RCC 7860 (cell line): Measurements from ENCODE around the gene ANKRD24.
"Not testable (repeated sequence)": the region's sequence is repeated elsewhere in the genome, so short reads cannot be mapped to it uniquely, and the experiment has no call there.

Source experiments
- DNase-seq: peaks from one replicate; pipeline ENCODE4 v3.0.0-alpha.2; 2015; ENCODE audit warnings: low spot score
- FAIRE-seq: peaks from 2 replicates; lab custom pipeline; 2012; peaks lifted over from hg19 to GRCh38; lab: Jason Lieb, UNC

Gene ANKRD24

DNA sequence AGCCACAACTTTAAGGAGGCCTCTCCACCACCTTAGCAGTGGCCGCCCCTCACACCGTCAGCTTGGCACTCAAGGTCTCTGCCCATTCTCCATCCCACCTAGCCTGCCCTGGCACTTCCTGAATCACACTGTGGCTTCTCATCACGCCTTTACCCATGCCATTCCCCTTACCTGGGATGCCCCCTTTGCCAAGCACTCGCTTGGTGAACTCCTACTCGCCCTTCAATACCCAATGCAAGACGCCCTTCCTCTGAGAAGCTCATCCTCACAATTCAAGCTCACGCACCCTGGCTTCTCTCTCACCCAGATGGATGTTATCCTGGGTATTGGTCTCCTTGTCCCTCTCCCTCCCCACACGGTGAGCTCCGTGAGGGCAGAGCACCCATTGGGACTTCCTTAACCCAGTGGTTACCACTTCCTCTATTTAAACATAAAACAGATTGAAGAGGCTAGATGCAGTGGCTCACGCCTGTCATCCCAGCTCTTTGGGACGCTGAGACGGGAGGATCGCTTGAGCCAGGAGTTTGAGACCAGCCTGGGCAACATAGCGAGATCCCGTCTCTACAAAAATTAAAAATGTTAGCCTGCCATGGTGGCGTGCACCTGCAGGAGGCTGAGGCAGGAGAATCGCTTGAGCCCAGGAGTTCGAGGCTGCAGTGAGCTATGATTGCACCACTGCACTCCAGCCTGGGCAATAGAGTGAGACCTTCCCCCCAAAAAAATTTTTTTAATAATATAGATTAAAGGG, 83.9 kb downstream of the ANKRD24 start:
- no peak for FAIRE-seq
- DNase-seq = no peak

DNA sequence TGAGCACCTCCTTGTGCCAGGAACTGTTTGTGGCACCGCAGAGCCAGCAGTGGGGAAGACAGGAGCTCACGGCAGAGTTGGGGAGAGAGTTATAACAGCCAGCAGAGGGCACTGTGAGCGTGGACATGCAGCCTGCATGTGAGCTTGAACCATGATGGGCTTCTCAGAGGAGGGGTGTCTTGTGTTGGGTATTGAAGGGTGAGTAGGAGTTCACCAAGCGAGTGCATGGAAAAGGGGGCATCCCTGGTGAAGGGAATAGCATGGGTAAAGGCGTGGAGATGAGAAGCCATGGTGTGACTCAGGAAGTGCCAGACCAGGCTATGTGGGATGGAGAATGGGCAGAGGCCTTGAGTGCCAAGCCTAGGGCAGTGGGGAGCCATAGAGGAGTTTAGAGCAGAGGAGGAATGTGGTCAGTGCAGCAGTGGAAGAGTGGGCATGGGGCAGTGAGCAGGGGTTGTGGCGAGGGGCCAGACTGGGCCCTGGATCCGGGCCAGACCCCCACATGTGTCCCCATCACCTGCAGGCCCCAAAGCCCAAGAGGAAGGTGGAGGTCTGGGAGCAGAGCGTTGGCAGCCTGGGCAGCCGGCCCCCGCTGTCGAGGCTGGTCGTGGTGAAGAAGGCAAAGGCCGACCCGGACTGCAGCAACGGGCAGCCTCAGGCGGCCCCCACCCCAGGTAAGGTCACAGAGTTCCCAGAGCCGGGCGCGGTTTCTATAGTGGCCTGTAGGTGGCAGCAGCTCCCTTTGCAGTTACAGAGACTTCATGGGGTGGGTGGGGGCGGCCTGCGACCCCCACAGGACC, 84.8 kb downstream of the ANKRD24 start:
- peak; percentile 61 for DNase-seq
- no peak for FAIRE-seq

DNA sequence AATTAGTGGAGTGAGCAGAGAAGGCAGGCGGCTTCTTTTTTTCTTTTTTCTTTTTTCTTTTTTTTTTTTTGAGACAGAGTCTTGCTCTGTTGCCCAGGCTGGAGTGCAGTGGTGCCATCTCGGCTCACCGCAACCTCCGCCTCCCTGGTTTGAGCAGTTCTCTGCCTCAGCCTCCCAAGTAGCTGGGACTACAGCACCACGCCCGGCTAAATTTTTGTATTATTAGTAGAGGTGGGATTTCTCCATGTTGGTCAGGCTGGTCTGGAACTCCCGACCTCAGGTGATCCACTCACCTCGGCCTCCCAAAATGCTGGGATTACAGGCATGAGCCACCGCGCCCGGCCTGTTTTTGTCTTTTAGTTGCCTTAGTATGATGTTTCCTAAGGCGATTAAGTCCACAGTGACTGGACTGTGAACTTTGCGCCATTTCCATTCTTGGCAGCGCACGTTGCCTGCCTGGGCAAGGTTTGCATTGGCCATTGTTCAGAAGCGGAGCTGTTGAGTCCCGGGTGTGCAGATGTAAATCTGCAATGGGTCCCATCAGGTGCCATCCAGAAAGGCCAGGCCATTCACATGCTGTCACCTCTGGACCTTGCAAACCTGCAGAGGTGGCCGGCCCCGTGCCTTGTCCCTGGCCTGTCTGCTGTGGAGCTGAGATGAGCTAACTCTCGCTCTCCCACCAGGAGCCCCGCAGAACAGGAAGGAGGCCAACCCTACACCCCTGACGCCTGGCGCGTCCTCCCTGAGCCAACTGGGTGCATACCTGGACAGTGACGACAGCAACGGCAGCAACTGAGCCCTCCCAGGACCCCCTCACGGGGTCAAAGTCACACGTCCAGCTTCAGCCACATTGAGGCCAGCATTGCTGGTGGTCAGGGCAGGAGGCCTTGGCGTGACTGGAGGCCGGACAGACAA, 85.7 kb downstream of the ANKRD24 start:
- DNase-seq (no peak), FAIRE-seq (no peak)

DNA sequence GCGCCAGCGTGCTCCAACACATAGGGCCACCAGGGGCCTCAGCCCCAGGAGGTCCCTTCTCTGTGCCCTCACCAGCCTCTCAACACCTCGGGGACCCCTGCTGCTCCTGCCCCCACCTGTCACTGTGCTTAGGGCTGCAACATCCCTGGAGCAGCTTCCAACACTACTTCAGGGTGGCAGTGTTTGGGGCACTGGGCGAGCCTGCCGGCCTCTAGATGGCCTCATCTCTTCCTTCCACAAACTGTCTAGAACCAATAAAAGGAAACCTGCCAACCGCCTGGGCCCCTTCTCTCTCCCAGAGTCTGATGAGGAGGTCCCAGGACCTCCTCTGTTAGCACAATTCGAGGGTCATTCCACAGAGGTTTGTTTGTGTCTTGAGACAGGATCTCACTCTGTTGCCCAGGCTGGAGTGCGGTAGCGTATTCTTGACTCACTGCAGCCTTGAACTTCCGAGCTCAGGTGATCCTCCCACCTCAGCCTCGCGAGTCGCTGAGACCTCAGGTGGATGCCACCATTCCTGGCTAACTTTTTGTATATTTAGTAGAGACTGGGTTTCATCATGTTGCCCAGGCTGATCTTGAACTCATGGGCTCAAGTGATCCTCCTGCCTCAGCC, 86.4 kb downstream of the ANKRD24 start:
- FAIRE-seq = no peak

DNA sequence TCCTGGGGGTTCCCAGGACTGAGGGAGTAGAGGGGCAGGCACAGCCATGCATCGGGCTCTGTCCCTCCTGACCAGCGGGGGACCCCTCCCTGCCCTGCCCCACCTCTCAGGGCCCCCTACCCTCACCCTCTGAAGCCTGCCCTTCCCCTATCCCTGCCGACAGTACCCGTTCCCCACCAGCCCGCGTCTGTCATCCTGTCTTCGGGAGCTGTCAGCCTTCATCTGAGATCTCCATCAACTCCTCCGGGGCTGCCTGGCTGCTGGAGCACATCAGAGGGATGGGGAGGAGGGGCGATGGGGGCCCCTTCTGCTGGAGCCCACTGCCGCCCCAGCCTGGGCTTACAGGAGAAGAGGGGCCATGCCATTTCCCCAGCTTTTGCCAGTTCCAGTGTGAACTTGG, 90.4 kb downstream of the ANKRD24 start:
- DNase-seq (no peak), FAIRE-seq (no peak)

More for the DNA sequence above, 86.4 kb downstream of the ANKRD24 start:
- DNase-seq = no peak

DNA sequence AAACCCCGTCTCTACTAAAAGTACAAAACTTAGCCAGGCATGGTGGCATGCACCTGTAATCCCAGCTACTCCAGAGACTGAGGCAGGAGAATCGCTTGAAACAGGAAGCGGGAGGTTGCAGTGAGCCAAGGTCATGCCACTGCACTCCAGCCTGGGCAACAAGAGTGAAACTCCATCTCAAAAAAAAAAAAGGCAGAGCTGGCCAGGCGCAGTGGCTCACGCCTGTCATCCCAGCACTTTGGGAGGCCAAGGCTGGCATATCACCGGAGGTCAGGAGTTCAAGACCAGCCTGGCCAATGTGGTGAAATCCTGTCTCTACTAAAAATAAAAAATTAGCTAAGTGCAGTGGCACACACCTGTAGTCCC, 91.8 kb downstream of the ANKRD24 start:
- not testable (repeated sequence) for DNase-seq, FAIRE-seq
